Epithelial cell of proximal tubule (primary cell): ENCODE measurements around the gene ZFP91. TPM values are rescaled to one million over a fixed set of nuclear protein-coding genes. Genes with fewer than 3 reads are reported as not detected.

Experiments used
- DNase-seq: peaks from one replicate; pipeline ENCODE4 v3.0.0-alpha.2; 2011; ENCODE audit warnings: low read depth
- H3K4me3 ChIP-seq: 2 replicates; pipeline ENCODE4 v1.5.1; 2011; ENCODE audit warnings: low read depth, mild to moderate bottlenecking, low read length
- total RNA-seq: library from RNA; depleted of rRNA; stranded (reverse); fragments of >200 nt; gene quantifications from 2 replicates; pipeline ENCODE4 v1.2.3, GENCODE V29; 2015
- TF ChIP-seq, protein P1 (sequence below): conservative IDR thresholded peaks from 2 replicates; pipeline ENCODE4 v1.5.1; 2012; ENCODE audit warnings: low read depth, mild to moderate bottlenecking, low read length

Gene ZFP91
- total RNA-seq = 25.8 and 31.8 TPM in 2 replicates

DNA sequence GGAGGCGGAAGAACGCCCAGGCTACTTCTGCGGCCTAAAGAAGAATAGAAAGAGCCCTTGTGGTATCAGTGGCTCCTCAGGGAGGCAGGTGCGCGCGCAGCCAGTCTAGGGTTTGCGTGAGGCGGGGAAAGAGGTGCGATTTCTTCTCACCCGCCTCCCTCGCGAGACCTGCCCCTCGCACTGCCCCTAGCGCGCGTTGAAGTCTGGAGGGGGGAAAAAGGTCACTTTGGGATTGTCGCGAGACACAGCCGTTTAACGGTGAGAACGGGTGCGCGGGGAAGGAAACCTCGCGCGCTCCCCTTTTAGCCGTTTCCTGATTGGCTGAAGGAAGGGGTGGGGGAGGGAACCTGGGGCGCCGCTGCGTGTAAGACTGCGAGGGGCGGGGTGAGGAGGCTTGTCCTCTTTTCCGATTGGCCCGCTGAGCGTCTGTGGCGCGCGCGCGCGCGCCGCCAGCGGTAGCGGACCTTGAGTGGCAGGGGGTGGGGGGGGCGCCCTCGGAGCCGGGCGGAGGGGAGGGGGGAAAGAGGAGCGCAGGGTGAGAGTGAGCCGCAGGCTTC is at the start of gene ZFP91:
TSS of gene ZFP91 (plus strand) at position 429 of the 557 bp plus-strand sequence. CDS start 219 bp downstream, outside the sequence.
- TF ChIP-seq, protein P1, sequence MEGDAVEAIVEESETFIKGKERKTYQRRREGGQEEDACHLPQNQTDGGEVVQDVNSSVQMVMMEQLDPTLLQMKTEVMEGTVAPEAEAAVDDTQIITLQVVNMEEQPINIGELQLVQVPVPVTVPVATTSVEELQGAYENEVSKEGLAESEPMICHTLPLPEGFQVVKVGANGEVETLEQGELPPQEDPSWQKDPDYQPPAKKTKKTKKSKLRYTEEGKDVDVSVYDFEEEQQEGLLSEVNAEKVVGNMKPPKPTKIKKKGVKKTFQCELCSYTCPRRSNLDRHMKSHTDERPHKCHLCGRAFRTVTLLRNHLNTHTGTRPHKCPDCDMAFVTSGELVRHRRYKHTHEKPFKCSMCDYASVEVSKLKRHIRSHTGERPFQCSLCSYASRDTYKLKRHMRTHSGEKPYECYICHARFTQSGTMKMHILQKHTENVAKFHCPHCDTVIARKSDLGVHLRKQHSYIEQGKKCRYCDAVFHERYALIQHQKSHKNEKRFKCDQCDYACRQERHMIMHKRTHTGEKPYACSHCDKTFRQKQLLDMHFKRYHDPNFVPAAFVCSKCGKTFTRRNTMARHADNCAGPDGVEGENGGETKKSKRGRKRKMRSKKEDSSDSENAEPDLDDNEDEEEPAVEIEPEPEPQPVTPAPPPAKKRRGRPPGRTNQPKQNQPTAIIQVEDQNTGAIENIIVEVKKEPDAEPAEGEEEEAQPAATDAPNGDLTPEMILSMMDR = no peak
- H3K4me3 ChIP-seq = peak within 1 kb of the TSS; percentile 93
- peak; percentile 75 for DNase-seq

GRCh38 chr11:58530236-58530635 is 48.6 kb upstream of the ZFP91 start:
- H3K4me3 ChIP-seq = no peak overlapping the region
- TF ChIP-seq, protein P1 = no peak
- DNase-seq = no peak

DNA sequence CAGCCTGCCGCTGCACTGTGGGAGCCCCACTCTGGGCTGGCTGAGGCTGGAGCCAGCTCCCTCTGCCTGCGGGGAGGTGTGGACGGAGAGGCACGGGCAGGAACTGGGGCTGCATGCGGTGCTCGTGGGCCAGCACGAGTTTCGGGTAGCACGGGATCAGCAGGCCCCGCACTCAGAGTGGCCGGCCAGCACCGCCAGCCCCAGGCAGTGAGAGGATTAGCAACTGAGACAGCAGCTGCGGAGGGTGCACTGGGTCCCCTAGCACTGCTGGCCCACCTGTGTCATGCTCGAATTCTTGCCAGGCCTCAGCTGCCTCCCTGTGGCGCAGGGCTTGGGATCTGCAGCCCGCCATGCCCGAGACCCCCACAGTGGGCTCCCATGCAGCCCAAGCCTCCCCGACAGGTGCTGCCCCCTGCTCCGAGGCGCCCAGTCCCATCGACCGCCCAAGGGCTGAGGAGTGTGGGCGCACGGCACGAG is 47.0 kb upstream of the ZFP91 start:
- TF ChIP-seq, protein P1 = no peak
- no peak for DNase-seq
- H3K4me3 ChIP-seq = no peak overlapping the region

- no peak for DNase-seq
- TF ChIP-seq, protein P1 = no peak
- no peak overlapping the region for H3K4me3 ChIP-seq
These were observed 32.0 kb upstream of the ZFP91 start for GRCh38 chr11:58546841-58547240.

GRCh38 chr11:58549644-58550043 is 29.2 kb upstream of the ZFP91 start:
- TF ChIP-seq, protein P1 = no peak
- DNase-seq = no peak

DNA sequence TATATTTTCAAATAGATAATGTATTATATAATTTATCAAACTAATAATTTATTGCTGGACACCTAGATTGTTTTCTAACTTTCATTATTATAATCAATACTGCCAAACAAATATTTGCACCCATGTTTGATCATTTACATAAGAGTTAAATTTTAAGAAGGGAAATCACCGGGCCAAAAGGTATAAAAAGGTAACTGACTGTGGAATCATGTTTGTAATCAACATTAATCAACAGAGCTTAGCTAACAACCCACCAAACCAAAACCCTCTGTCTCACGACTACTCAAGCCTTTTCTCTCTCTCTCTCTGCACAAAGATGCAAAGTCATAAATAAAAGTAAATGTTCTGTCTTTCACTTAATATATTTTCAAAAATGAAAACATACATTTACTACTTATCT is 18.0 kb upstream of the ZFP91 start:
- no peak for DNase-seq
- TF ChIP-seq, protein P1 = no peak
- no peak overlapping the region for H3K4me3 ChIP-seq

More at GRCh38 chr11:58549644-58550043, 29.2 kb upstream of the ZFP91 start:
- H3K4me3 ChIP-seq = no peak overlapping the region
